T47D (cell line): ENCODE data around the gene SIRPA.
"Not testable (repeated sequence)": the region's sequence is repeated elsewhere in the genome, so short reads cannot be mapped to it uniquely, and the experiment has no call there.

Experiments used
- DNase-seq, 2 experiments: peaks; one replicate each; pipeline versions ENCODE4 v3.0.0 to v3.0.0-alpha.2; 2011 to 2012; ENCODE audit warnings: low read depth in 1 of 2, low spot score in 1 of 2
- JUND ChIP-seq: IDR thresholded peaks from 2 replicates; pipeline ENCODE4 v1.6.1; 2012; ENCODE audit warnings: low read depth
- in situ Hi-C: cut with HindIII; loops from 2 replicates; pipeline ENCODE4 v1.10.0; 2016; ENCODE audit warnings: low sequenced_read_pairs, low pct_unique_long_range_greater_than_20kb

Gene SIRPA

DNA sequence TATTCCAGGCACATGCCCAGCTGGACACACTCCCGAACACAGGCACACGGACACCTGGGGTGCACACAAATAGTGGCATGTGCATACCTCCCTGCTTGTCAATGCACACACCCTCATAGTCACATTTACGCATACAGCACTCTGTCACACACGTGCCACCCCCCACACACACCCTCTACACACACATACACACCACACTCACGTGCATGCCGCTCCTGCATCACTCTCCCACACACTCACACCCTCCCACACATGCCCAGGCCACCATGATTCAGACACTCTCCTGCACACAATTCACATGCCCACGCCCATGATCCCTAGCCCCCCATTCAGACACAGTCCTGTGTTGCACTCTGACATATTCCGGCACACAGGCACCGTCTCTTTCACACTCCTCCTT is 13.0 kb downstream of the SIRPA start:
- DNase-seq, result no peak
- TF ChIP-seq JUND, result no peak
- in situ Hi-C loops, result no loop called here

DNA sequence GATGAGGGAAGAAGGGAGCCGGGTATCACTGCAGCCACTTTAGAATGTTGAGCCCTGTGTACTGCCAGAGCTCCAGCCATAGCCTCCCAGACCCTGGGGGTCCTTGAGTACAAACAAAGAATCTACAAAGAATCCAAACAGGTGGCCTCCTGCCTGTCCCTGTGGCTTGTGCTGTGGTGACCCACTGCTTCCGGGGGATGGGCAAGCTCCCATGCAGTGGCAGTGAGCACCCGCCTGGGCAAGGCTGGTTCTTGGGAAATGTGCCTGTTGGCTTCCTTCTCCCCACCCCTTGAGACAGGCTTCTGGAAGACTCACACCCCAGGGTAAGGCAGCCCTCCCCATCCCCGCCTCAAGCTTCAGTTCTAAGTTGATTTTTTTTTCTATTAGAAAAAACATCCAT is 13.9 kb downstream of the SIRPA start:
- in situ Hi-C loops, result no loop called here
- DNase-seq, result no peak
- TF ChIP-seq JUND, result no peak

DNA sequence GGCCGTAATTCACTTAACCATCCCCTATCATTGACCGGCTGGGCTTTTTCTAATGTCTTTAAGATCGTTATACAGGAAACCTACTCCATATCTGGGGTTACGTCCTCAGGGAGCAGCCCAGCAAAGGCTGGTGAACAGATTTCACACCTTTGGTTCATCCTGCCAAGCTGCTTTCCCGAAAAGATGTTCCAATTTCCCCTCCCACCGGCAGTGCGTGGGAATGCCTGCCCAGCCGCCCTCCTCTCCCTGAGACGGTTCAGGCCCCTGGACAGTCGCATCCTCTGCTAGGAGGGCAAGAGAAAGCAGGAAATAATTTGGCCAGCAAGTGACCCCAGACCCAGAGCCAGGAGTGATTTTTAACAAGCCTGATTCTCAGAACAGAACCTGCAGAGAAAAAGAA is 16.3 kb downstream of the SIRPA start:
- DNase-seq, result no peak
- in situ Hi-C loops, result no loop called here
- TF ChIP-seq JUND, result no peak

DNA sequence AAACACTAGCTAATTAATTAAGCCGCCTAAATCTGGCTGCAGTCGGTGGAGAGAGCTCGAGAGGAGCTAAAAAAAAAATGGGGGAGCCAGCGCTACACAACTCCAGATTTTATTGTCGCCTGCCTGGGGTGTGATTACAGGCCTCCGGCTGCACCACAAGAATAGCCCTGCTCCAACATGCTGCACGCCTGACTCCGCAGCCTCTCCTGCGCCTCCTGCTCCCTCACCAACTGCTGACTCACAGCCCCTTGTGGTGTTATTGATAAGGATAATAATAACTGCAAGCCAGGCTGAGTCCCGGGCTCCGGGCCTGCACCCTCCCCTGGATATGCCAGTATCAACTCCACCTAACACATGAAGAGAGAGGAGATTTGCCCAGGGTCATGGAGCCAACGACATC is 16.8 kb downstream of the SIRPA start:
- no peak for DNase-seq
- in situ Hi-C loops, result no loop called here
- TF ChIP-seq JUND, result no peak

DNA sequence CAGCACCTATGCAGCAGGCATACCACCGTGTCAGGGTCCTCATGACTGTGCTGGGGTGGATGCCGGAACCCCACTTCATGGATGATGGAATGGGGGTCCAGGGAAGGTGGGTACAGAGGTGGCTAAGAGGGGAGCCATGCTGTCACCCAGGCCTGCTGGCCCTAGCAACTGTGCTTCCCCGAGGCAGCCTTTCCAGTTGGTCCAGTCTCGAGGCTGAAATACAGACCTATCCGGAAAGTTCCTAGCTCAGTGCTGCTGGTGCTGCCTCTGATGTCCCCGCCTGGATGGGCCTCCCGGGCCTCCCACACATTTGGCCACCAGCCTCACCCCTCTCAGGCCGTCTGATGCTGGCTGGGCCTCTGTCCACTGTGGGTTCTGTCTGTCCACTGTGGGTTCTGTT is 17.4 kb downstream of the SIRPA start:
- DNase-seq, result peak; percentile 37 to 67
- in situ Hi-C loops, result no loop called here
- no peak for TF ChIP-seq JUND

DNA sequence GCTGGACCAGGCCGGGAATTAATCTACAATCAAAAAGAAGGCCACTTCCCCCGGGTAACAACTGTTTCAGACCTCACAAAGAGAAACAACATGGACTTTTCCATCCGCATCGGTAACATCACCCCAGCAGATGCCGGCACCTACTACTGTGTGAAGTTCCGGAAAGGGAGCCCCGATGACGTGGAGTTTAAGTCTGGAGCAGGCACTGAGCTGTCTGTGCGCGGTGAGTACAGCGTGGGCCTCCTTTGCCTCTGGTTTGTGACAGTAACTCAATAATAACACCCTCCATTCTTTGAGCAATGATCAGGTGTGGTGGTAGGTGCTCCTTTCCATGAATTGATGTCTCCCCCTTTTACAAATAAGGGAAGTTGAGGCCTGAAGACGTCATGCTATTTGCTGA is 20.0 kb downstream of the SIRPA start:
- DNase-seq, in situ Hi-C loops: not testable (repeated sequence)

DNA sequence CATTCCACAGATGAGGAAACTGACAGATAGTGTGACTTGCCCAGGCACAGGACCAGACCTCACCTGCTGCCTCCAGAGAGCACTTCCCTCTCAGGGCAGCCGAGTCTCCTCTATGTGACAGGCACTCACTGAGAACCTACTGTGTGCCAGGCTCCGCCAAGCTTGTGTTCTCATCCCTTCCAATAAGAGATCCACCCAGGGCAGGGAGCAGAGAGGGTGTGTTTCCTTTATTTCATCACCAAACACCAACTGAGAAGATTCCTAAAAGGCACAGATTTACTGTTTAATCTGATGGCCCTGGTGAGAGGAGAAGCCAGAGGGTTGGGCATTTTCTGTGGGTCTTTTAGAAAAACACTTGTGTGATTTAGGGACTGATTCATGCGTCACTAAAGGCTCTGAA is 20.5 kb downstream of the SIRPA start:
- in situ Hi-C loops, result no loop called here
- DNase-seq, result no peak
- TF ChIP-seq JUND, result no peak

DNA sequence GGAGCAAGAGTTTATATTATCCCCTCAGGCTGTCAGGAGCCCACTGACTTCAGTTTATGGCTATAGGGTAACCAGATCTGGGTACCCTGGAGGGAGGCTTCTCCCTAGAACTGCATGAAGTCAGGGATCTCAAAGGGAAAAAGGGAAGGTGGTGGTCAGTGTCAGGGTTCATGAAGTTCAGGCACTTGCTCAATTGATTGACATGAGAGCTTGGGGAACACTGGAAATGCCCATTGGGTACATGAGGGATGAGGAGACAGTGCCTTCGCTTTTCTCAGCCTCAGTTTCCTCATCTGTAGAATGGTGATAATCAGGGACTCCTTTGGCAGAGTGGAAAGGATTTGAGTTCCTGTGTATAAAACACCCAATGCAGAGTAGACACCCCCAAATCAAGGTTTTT is 22.6 kb downstream of the SIRPA start:
- in situ Hi-C loops, result no loop called here
- no peak for DNase-seq
- no peak for TF ChIP-seq JUND

DNA sequence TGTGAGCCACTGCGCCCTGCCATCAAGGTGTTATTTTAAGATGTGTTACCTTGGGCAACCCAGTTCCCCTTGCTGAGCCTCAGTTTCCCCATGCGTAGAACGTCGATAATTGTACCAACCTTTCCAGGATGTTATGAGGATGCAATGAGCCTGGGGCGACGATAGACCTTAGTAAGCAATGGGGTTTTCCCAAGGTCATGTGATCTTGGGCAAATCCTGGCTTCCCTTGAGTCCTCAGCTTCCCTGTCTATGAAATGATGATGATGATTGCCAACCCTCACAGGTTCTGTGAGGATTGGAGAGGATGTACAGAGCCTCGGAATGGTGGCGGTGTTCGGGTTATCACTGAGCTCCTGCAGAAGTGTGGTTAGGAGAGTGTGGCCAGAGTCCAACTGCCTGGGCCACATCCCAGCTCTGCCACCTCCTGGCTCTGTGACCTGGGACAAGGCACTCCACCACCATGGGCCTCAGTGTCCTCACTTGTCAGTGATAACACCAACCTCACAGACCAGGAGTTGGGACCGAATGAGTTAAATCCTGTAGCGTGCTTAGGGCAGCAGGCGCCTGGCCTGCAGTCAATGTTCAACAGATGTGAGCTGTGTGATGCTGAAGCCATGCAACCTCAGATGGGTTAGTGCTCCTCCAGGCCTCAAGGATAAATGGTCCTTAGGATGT is 23.4 kb downstream of the SIRPA start:
- no peak for DNase-seq
- no peak for TF ChIP-seq JUND
- in situ Hi-C loops, result no loop called here

DNA sequence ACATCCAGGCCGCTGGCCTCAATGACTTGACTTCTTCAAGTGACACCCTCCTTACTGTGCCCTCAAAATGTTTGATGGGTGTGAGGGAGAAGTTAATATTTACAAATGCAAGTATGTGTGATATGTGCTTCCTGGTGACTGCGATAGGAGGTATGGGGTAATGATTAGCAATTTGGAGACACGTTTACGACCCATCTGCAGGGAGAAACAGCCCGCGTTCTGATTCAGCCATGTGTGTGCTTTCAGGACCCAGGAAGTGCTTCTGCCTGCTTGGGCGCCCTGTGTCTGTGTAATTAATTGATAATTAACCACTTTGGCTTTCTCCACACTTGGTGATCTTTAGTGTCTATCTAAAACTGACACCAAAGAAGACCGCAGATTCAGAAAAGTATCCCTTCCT is 25.0 kb downstream of the SIRPA start:
- DNase-seq, result no peak

DNA sequence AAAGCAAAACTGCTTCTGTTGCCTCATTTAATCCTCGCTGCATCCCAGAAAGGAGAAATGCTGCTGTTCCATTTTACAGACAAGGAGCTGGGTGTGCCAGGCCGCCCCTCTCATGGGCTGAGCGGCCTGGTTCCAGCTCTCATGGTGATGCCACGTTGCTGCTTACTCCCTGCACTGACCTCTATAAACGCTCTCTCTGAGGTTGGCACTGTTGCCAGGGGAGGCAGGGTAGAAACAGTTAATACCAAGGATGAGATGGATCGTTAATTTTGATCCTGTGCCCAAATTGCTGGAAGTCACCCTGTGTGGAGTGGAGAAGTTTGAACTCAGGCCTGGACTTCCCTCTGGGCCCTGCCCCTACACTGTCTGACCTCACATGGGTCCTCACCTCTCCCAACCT is 25.6 kb downstream of the SIRPA start:
- no peak for DNase-seq
- in situ Hi-C loops, result no loop called here
- TF ChIP-seq JUND, result no peak

More for the DNA sequence above, 25.0 kb downstream of the SIRPA start:
- in situ Hi-C loops, result no loop called here
- no peak for TF ChIP-seq JUND

DNA sequence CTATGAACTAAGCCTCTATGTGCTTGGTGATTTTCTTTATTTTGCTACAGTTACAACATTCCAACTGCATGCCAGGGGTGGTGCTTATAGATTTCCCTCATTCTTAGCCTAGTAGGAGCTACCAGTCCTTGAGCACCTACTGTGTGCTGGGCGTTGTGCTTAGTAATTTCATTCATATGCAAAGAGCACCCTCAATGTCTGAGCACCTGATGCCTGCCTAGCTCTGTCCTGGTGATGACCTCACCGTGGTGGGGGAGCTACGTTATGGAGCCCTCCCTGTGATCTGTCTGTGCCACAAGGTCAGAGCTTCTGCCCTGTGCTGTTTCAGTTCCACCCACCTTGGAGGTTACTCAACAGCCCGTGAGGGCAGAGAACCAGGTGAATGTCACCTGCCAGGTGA is 26.8 kb downstream of the SIRPA start:
- DNase-seq, in situ Hi-C loops: not testable (repeated sequence)

DNA sequence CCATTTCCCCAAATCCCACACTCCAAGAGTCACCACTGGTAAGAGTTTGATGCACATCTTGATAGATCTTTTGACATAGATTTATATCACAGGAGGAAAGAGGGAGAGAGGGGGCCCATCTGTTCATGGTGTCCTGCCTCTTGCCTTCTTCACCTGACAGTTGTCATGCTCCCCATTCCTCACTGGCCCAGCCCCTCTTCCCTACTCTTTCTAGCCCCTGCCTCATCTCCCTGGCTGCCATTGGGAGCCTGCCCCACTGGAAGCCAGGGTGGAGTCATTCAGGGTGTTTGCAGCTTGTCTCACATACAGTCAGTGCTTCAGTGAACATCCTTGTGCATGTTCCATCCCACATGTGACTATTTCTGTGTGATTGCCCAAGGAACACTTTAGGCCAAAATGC is 27.6 kb downstream of the SIRPA start:
- TF ChIP-seq JUND, result no peak
- no peak for DNase-seq
- in situ Hi-C loops, result no loop called here

DNA sequence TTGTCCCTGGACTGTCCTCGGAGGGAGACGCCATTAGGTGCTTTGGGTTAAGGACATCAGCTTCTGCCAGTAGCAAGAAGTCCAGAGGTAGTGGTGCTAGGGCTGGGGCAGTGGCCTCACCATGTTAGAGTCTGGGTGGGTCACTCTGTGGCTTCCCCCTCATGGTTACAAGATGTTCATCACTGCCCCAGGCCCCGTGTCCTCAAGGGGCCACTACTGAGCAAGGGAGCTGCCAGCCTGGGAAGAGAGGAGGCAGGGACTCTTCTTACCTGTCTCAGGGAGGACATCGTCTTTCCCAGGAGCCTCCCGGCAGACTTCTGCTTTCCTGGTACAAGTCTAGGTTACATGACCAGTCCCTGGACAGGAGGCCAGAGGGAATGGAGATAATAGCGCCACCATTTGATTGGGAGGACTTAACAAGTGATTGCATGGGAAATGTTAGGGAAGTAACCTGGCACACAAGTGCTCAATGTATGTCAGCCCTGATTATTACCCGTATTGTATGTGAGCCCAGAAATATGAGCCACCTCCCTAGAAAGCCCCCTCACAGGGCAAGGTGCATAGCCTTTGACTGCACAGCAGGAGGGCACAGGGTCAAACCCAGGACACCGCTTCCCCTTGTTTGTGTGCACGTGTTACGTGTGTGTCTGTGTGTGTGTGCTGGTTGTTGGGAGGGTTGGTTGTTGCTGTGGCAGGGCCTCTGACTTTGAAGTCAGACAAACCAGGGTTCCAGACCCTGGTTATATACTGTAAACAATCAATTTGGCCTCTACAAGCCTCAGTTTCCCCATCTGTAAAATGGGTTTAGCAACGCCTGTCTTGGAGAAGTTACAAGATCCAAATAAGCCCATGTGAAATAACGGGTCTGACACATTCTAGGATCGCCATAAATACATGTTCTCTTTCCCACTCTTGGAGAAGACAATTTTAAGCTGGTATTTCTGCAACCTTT is 30.0 kb downstream of the SIRPA start:
- DNase-seq, result no peak
- TF ChIP-seq JUND, result no peak
- in situ Hi-C loops, result no loop called here
